Measurements from ENCODE around the gene MPDU1.

Gene MPDU1

GRCh38 chr17:7573324-7574080 lies 10.2 kb upstream of the MPDU1 start:
- TF ChIP-seq CTCF (IDR thresholded peaks at IDR 0.05; ENCODE audit: insufficient read depth, low read length, missing control alignments): no peak
- CTCF ChIA-PET: interaction anchor here (1.0 to 3.9 kb wide), 6 partner anchors 12 to 114 kb away, joined by 5 to 34 read pairs (median 14); partner anchors contain the start of genes SENP3, SOX15, TP53 and WRAP53
- DNase-seq (ENCODE audit: low read depth, low spot score): peak; percentile 37
- POLR2A ChIA-PET: interaction anchor here (0.6 to 3.4 kb wide), 11 partner anchors 10 to 231 kb away, joined by 3 to 45 read pairs (median 6); partner anchors contain the start of genes MPDU1, POLR2A, SENP3 and TP53
- H3K4me3 ChIP-seq (ENCODE audit: low read depth, low read length): peak overlapping the region; percentile 100

DNA sequence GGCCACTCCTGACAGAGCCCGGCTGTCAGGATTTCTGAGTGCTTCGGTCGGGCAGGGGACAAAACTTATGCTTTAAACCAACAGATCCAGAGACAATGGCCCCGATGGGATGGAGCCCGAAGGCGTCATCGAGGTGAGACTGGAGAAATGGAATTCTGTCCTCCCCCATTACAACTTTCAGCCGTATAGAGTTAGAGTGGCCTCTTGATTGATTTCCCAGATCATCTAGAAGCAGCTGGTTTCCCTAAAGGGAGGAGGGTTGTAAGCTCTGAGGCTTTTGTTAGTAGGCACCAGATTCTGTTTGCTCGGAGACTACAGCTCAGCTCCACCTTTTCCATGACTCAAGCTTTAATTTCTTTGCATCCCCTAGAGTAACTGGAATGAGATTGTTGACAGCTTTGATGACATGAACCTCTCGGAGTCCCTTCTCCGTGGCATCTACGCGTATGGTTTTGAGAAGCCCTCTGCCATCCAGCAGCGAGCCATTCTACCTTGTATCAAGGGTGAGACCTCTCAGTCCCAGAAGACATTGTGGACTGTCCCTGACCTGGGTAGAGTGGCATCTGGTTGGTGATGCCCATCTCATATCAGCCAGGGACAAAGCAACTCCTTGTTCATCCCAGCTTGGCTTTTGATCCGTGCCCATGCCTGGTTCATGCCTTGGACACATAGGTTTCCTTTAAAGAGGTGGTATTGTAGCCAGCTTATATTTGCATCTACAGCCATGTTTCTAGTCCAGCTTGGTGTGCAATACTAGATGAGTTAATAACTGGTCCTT lies 9.3 kb upstream of the MPDU1 start:
- H3K4me3 ChIP-seq (ENCODE audit: low read depth, low read length): peak overlapping the region; percentile 100
- no peak for DNase-seq (ENCODE audit: low read depth, low spot score)
- CTCF ChIA-PET: interaction anchor here (1.0 to 3.9 kb wide), 6 partner anchors 11 to 114 kb away, joined by 5 to 34 read pairs (median 14); partner anchors contain the start of genes SENP3, SOX15, TP53 and WRAP53
- no peak for TF ChIP-seq CTCF (IDR thresholded peaks at IDR 0.05; ENCODE audit: insufficient read depth, low read length, missing control alignments)
- POLR2A ChIA-PET: interaction anchor here (0.7 to 3.4 kb wide), 12 partner anchors 9 to 250 kb away, joined by 3 to 45 read pairs (median 6); partner anchors contain the start of genes MPDU1, POLR2A, SENP3 and TP53

DNA sequence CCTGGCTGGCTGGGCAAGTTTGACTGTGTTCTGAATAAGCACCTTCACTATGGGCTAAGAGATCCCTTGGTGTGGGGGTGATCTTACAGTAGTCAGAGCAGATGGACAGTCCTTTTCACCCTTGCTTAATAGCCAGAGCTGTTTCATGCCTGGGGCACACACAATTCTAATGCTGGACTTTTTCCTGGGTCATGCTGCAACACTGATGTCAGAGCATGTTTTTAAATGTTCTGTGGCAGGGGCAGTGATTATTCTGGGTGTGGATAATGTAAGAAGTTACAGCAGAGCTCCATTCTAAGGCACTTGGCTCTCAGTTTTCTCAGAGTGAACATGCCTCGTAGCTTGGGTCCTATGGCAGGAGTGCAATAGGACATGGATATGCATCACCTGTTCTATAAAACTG lies 8.2 kb upstream of the MPDU1 start:
- H3K4me3 ChIP-seq (ENCODE audit: low read depth, low read length): peak overlapping the region; percentile 100
- no peak for DNase-seq (ENCODE audit: low read depth, low spot score)
- no peak for TF ChIP-seq CTCF (IDR thresholded peaks at IDR 0.05; ENCODE audit: insufficient read depth, low read length, missing control alignments)
- POLR2A ChIA-PET: interaction anchor here (0.7 to 3.0 kb wide), 6 partner anchors 8 to 251 kb away, joined by 3 to 45 read pairs (median 4); partner anchors contain the start of genes MPDU1 and POLR2A
- CTCF ChIA-PET: interaction anchor here (0.5 to 6.6 kb wide), 6 partner anchors 10 to 112 kb away, joined by 3 to 37 read pairs (median 14); partner anchors contain the start of genes SENP3, SOX15, TP53 and WRAP53

DNA sequence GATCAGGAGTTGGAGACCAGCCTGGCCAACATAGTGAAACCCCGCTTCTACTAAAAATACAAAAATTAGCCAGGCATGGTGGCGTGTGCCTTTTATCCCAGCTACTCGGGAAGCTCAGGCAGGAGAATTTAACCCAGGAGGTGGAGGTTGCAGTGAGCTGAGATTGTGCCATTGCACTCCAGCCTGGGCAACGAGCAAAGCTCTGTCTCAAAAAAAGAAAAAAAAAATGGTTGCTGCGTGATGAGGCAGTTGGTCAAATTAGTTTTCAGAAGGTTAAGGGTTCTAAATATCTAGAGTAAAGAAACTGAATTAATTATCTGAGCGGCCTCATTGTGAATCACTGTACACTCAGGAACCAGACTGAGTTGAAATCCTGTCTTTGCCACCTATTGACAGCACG lies 7.7 kb upstream of the MPDU1 start:
- no peak for DNase-seq (ENCODE audit: low read depth, low spot score)
- H3K4me3 ChIP-seq (ENCODE audit: low read depth, low read length): no peak overlapping the region
- no peak for TF ChIP-seq CTCF (IDR thresholded peaks at IDR 0.05; ENCODE audit: insufficient read depth, low read length, missing control alignments)
- ChIA-PET CTCF (interaction anchor here (1.0 to 6.6 kb wide), 5 partner anchors 10 to 112 kb away, joined by 4 to 37 read pairs (median 19); partner anchors contain the start of genes SENP3, SOX15, TP53 and WRAP53), POLR2A (interaction anchor here (1.7 kb wide), 1 partner anchor 110 kb away, joined by 5 read pairs; no protein-coding TSS in a partner anchor)

GRCh38 chr17:7576432-7576937 lies 7.2 kb upstream of the MPDU1 start:
- POLR2A ChIA-PET: interaction anchor here (0.8 to 4.1 kb wide), 2 partner anchors 13 to 16 kb away, joined by 3 to 31 read pairs; partner anchors contain the start of gene SOX15
- CTCF ChIA-PET: interaction anchor here (3.1 to 6.6 kb wide), 4 partner anchors 13 to 111 kb away, joined by 9 to 37 read pairs (median 26); partner anchors contain the start of genes SENP3, SOX15, TP53 and WRAP53
- no peak overlapping the region for H3K4me3 ChIP-seq (ENCODE audit: low read depth, low read length)
- no peak for TF ChIP-seq CTCF (IDR thresholded peaks at IDR 0.05; ENCODE audit: insufficient read depth, low read length, missing control alignments)
- no peak for DNase-seq (ENCODE audit: low read depth, low spot score)
